HT1080 (cell line): ENCODE results near the gene BACH1. TPM values are rescaled to one million over a fixed set of nuclear protein-coding genes. Genes with fewer than 3 reads are reported as not detected.

ENCODE experiments used
- DNase-seq: peaks from one replicate; pipeline ENCODE4 v3.0.0-alpha.2; 2015; ENCODE audit warnings: low read depth
- total RNA-seq: library from RNA; depleted of rRNA; stranded (reverse); fragments of >200 nt; shearing (Covaris generic); gene quantifications from 2 replicates; pipeline ENCODE4 v1.2.3, GENCODE V29; 2014; rRNA removed

Gene BACH1
- total RNA-seq, 1 experiment from 2014 or later = 31.7 TPM

DNA sequence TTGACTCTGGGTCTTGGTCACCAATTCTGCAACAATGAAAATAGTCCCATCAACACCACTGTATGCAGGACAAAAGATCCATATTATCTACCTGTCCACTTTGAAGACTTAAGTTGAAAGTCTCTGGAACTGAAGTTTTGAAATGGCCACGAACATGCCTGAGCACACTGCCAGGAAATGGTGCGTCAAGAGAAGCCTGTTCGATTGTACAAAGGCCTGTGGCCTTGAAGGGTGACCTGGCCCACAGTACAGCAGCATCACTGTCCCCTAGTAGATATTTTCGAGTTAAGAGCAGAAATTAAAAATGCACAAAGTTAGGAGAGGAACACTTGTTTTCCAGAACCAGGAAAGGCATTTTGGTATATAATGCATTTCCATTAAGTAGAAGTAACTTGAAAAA lies 78.5 kb downstream of the BACH1 start:
- no peak for DNase-seq

DNA sequence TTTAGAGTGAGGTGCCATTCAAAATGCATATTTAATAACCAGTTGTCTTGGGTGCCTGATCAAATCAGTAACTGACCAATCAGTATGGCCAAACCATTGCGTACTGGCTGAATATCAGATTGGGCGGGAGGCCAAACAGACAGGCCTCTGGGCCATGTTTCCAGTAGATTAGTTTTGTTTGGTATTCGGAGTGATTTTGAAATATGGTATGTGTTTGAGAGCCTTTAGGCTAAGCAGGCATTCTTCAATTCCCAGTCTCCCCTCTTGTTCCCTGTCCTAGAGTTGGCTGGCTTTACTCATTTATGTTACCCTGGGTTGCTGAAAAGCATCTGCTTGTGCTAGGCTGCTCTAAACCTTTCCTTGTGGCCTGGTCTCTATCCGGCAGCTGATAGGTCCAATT lies 80.1 kb downstream of the BACH1 start:
- DNase-seq = no peak

DNA sequence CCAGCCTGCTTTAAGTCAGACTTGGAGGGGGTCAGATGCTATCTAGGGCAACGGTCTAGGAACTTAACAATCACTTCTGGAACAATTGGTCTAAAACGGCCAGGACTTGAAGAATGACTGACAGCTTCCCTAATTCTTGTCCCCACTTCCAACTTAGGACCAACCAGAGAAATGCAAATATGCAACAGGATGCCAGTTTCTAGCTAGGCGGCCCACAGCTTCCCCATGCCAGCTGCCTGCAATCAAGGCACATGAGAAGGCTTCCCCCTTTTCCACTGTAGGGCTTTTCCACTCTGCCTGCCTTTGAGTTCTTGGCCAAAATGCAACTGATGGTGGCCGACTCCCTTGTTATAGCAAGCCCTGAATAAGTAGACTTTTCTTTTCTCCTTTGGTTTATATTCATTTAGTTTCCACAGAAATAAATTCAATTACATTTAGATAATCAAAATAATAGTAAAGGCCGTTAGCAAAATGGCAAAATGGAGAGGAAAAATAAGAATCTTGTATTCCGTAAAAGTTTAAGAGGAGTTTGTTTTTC lies 80.9 kb downstream of the BACH1 start:
- no peak for DNase-seq

DNA sequence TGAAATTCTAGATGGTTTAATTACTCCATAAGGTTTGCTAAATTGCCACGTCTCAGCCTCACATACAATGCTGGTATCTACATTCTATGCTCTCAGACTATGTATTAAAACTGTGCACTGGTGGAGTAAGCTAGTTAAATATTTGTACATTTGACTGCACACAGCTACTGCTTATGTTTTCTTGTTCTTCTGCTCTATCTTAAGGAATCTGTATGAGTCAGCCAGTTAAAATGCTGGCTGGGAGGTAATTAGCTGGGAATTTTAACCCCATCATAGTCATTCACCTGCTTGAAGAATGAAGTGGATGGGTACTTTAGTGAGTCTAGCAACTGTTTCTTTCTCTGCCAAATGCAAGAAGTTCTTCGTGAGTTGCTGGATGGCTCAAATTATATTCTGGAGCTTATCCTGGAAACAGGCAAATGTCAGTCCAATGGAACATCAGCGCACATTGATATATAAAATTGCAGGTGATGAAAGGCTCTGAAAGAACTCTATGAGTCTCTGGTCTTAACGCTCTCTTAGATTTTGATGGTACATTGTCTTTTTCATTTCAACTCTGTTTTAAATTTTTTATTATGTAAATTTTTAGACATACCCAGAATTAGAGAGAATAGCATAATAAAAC lies 83.4 kb downstream of the BACH1 start:
- DNase-seq = peak; percentile 76

DNA sequence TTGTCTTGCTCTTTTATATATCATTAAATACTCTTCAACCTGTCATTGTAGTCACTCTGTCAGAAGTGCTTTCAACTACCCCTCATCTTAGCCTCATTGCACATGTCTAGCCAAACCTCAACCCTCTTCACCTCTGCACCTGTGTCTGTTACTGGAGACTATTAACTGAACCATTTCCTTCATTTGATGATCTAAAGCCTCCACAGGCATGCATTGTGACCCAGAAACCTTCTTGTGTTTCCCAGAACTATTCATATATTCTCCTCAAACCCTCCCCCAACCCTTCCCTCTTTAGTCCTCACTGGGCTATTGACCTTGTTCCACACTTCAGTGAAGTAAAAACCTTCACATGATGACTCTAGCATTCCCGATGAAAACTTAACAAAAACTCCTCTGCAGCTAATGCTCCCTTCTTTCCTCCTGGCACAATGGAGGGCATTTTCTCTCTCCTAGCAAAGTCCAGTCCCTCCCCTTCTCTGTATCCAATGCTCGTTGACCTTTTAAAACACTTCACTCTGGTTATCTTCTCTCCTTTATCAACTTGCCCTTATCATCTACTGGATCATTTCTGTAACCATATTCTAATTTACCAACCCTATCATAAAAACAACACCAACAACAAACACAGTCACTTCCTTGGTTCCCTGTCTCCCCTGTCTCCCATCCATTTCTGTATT lies 86.1 kb downstream of the BACH1 start:
- no peak for DNase-seq

DNA sequence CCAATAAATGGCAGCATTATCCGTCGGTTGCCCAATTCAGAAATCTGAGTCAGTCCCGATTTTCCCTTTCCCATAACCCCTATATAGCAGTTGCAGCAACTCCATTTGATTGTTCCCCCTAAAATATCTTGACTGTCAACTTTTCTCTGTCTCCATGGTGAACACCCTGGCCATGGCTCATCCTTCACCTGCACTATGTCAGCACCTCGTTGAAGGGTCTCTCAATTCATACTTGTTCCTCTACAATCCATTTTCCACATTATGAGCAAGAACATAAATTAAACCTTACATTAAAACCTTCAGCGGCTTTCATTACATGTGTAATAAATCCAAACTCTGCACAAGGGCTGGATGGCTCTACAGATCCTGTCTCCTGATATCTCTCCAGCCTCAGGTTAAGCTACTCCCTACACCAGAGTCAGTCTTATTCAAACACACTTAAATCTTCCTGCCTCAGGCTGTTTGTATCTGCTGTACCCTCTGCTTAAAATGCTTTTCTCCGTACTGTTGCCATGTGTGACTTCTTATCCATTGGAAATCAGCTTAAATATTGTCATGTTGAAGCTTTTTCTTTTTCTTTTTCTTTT lies 87.3 kb downstream of the BACH1 start:
- DNase-seq = no peak

DNA sequence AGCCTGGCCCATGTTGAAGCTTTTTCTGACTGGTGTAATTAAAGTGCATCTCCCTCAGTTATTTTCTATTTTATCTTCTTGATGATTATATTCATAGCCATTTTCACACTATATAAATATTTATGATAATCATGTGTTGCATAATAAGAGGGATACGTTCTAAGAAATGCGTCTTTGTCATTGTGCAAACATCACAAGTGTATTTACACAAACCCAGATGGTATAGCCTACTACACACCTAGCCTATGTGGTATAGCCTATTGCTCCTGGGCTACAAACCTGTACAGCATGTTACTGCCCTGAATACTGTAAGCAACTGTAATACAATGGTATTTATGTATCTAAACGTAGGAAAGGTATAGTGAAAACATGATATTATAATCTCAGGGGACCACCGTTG lies 88.1 kb downstream of the BACH1 start:
- no peak for DNase-seq

DNA sequence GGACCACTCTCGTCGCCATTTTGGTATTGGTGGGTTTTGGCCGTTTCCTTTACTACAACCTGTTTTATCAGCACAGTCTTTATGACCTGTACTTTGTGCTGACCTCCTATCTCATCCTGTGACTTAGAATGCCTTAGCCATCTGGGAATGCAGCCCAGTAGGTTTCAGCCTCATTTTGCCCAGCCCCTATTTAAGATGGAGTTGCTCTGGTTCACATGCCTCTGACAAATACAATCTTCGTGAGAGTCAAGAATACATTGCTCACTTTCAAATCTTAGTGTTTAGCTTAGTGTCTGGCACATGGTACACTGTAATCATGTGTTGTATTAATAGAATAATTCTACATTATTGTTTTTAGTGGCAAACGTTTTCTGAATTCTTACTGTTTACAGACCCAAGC lies 88.9 kb downstream of the BACH1 start:
- DNase-seq = no peak

DNA sequence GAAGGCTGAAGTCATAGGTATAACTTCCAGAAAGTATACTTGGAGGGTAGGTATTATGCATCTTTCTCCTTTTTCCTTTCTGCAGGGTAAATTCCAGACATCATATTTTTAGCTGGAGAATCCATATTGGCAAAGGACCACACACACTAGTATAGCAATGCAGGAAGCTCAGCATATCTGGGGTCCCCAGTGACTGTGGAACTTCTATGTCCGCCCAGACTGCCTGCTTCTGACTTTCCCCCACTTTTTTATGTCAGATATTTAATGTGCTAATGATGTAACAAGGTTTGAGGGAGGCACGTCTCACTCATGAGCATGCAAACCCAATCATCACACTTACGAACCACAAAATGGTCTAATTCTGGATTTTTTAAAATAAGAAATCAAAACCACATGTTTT lies 90.4 kb downstream of the BACH1 start:
- no peak for DNase-seq

DNA sequence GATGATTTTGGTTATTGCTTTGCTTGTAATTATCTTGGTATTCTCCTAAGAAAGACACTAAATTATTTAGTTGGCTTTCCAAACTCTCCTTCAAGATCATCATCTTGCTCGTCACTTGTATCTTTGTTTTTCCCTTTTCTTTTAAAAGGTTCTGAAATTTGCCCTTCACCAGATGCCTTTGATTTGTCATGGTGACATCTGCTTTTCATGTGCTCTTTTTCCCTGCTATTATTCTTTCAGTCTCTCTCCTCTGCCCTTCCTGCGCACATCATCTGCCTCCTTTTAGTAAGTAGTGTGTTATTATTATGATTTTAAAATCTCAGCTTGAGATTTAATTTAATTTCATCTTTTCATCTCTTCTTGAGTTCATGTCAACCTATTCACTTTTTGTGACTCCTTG lies 92.1 kb downstream of the BACH1 start:
- no peak for DNase-seq

DNA sequence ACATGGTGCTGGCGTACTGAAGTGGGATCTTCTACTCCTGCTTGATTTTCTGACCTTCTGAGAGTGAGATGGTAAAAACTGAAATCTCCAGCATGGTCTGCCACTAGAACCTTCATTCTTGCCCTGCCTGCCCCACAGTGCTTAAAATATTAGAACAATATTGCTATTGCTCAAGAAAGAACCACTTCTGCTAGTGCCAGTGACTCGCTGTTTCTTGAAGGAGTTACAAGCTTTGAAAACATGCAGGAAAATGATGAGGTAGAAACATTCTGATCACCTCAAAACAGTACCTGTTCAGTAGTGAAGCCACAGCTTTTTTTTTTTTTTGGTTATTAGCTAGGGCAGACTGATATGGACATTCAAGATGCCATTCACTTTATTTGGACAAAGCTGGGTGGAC lies 95.3 kb downstream of the BACH1 start:
- DNase-seq = no peak

Other genes with a start within 250 kb of the BACH1 start
- gene CCT8, start 225.3 kb upstream of the BACH1 start, total RNA-seq = 342 and 347 TPM in 2 replicates
- 3.5 and 5.6 TPM in 2 replicates for gene MAP3K7CL, start 168.3 kb upstream of the BACH1 start, total RNA-seq